B cell (primary cell): ENCODE data around the gene BMPR1A. TPM values are rescaled to one million over a fixed set of nuclear protein-coding genes. Genes with fewer than 3 reads are reported as not detected.

Experiments
- ATAC-seq: fragments of 200-7000 bp; cut with Tn5 transposase; one replicate; pipeline ENCODE4 v1.10.0; 2021; ENCODE audit warnings: low read depth, mild to moderate bottlenecking, moderate number of reproducible peaks, moderate library complexity
- CTCF ChIA-PET: fragments of 350-600 bp; sonication (Branson Sonifier 250); formaldehyde crosslinking; loops from one replicate; lab custom pipeline; 2021; ENCODE audit warnings: antibody characterized with exemption, inconsistent platforms; lab: Charles Lee
- POLR2A ChIA-PET: fragments of 350-600 bp; sonication (Branson Sonifier 250); formaldehyde crosslinking; loops from one replicate; lab custom pipeline; 2021; ENCODE audit warnings: antibody characterized with exemption; lab: Charles Lee
- DNase-seq: peaks from one replicate; pipeline ENCODE4 v3.0.0; 2013
- H2AFZ ChIP-seq: 2 replicates; pipeline ENCODE4 v1.6.1; 2012; ENCODE audit warnings: mild to moderate bottlenecking, low read depth, low read length; ENCODE audit not compliant: insufficient read depth, poor library complexity, severe bottlenecking
- H3K27ac ChIP-seq, 2 donors: 1 replicate in 1 of 2; 2 replicates in 1 of 2; pipeline ENCODE4 v1.5.1; 2012 to 2013; ENCODE audit warnings: low read length in 2 of 2, mild to moderate bottlenecking in 2 of 2, moderate library complexity in 1 of 2
- H3K27me3 ChIP-seq, 4 experiments: fragments of 200-600 bp in 1 of 4; sonication (generic) in 1 of 4; replicated peaks in 1 of 4; 1 replicate in 2 of 4; 2 replicates in 2 of 4; pipeline versions ENCODE4 v1.6.1 to v1.7.0; 2013 to 2016; ENCODE audit warnings: low read length in 3 of 4, mild to moderate bottlenecking in 2 of 4, mixed read lengths in 1 of 4, moderate library complexity in 1 of 4; ENCODE audit not compliant: insufficient read depth in 4 of 4, control insufficient read depth in 3 of 4; ENCODE audit errors: control extremely low read depth in 1 of 4
- H3K36me3 ChIP-seq, 2 experiments: replicated peaks in 1 of 2; 1 replicate in 1 of 2; 2 replicates in 1 of 2; pipeline versions ENCODE4 v1.6.1 to v1.7.1; 2013; ENCODE audit warnings: low read length in 1 of 2; ENCODE audit not compliant: insufficient read depth in 2 of 2, control insufficient read depth in 1 of 2; ENCODE audit errors: control extremely low read depth in 1 of 2, extremely low read depth in 1 of 2
- H3K4me1 ChIP-seq, 2 donors: fragments of 200-600 bp in 1 of 2; sonication (generic) in 1 of 2; 1 replicate in 1 of 2; 2 replicates in 1 of 2; pipeline versions ENCODE4 v1.5.1 to v1.6.1; 2013 to 2017; ENCODE audit warnings: low read length in 2 of 2; ENCODE audit not compliant: control insufficient read depth in 2 of 2, insufficient read depth in 2 of 2
- H3K4me2 ChIP-seq: replicated peaks from 2 replicates; pipeline ENCODE3; 2012; ENCODE audit warnings: mild to moderate bottlenecking, low read depth, low read length; ENCODE audit not compliant: poor library complexity, severe bottlenecking
- H3K4me3 ChIP-seq, 5 experiments: fragments of 200-600 bp in 1 of 5; sonication (generic) in 1 of 5; 1 replicate in 3 of 5; 2 replicates in 2 of 5; pipeline versions ENCODE4 v1.5.1 to v1.7.0; 2011 to 2016; ENCODE audit warnings: low read length in 4 of 5, mild to moderate bottlenecking in 4 of 5, low read depth in 2 of 5, control low read depth in 1 of 5, moderate library complexity in 1 of 5; ENCODE audit not compliant: insufficient read depth in 1 of 5; ENCODE audit errors: control extremely low read depth in 1 of 5, extremely low read depth in 1 of 5
- H3K79me2 ChIP-seq: fragments of 200-600 bp; sonication (generic); one replicate; pipeline ENCODE4 v1.6.0; 2016; ENCODE audit warnings: low read length; ENCODE audit not compliant: control insufficient read depth, insufficient read depth
- H3K9ac ChIP-seq: fragments of 200-600 bp; sonication (generic); 2 replicates; pipeline ENCODE4 v1.6.1; 2017; ENCODE audit warnings: mild to moderate bottlenecking, low read length, moderate library complexity
- H3K9me3 ChIP-seq, 3 donors: one replicate each; pipeline versions ENCODE4 v1.6.1 to v1.7.1; 2013; ENCODE audit warnings: low read length in 2 of 3; ENCODE audit not compliant: control insufficient read depth in 2 of 3, insufficient read depth in 1 of 3; ENCODE audit errors: control extremely low read depth in 1 of 3
- H4K20me1 ChIP-seq: 2 replicates; pipeline ENCODE4 v1.6.0; 2012; ENCODE audit warnings: mild to moderate bottlenecking, low read length; ENCODE audit not compliant: insufficient read depth, control insufficient read depth, poor library complexity, severe bottlenecking
- H3K27ac Mint-ChIP-seq: one replicate; pipeline ENCODE4 v1.8.0; 2021; ENCODE audit warnings: mixed read lengths
- H3K27me3 Mint-ChIP-seq: one replicate; pipeline ENCODE4 v1.8.0; 2021; ENCODE audit warnings: mixed read lengths
- H3K4me1 Mint-ChIP-seq: one replicate; pipeline ENCODE4 v1.8.0; 2021; ENCODE audit warnings: mixed read lengths
- H3K4me3 Mint-ChIP-seq: one replicate; pipeline ENCODE4 v1.8.0; 2021; ENCODE audit warnings: mixed read lengths
- H3K9me3 Mint-ChIP-seq: one replicate; pipeline ENCODE4 v1.8.0; 2022; ENCODE audit warnings: mixed read lengths; ENCODE audit not compliant: insufficient read depth
- CTCF ChIP-seq: fragments of 200-600 bp; IDR thresholded peaks from one replicate; pipeline ENCODE4 v1.8.0; 2022; ENCODE audit warnings: antibody characterized with exemption, mild to moderate bottlenecking
- EZH2 ChIP-seq: IDR thresholded peaks from 2 replicates; pipeline ENCODE4 v1.6.1; 2012; ENCODE audit warnings: borderline replicate concordance, low read depth, mild to moderate bottlenecking, moderate library complexity, low read length; ENCODE audit not compliant: insufficient read depth, poor library complexity, severe bottlenecking
- WGBS: methylation state at CpG from one replicate; pipeline ENCODE4 v1.1.5; 2013; ENCODE audit warnings: missing lambda C conversion rate; ENCODE audit not compliant: insufficient coverage; 5-methylcytosine and 5-hydroxymethylcytosine counted together
- intact Hi-C: fragments of 100-400 bp; cut with micrococcal nuclease; formaldehyde crosslinking; loops from one replicate; pipeline ENCODE4 v1.10.0; 2022
- polyA plus RNA-seq: library from polyadenylated mRNA; depleted of rRNA; stranded (reverse); fragments of >200 nt; gene quantifications from 2 replicates; pipeline ENCODE4 v1.2.3, GENCODE V29; 2012
- total RNA-seq, 2 donors: library from RNA; stranded (reverse); fragments of 120-200 nt in 1 of 2; gene quantifications; 1 replicate in 1 of 2; 2 replicates in 1 of 2; pipeline versions ENCODE4 v1.2.3 to v1.2.4, GENCODE V29; 2013 to 2022

Gene BMPR1A
- total and polyA plus RNA-seq, 2 donors (not counting 1 experiment from before 2014, with no cell fraction given) = 1.9 to 15.1 TPM

- Histone ChIP-seq H3K79me2 (no peaks in the 10 kb centered on the region), H4K20me1 (no peaks in the 10 kb centered on the region), H3K27ac (no peak overlapping the region), H3K4me2 (no peak overlapping the region), H3K9ac (no peak overlapping the region), H3K27me3 (no peaks in the 10 kb centered on the region), H3K4me3 (no peak overlapping the region), H3K36me3 (no peaks in the 10 kb centered on the region), H3K9me3 (peaks cover 0 to 2% (median 0%) of the 10 kb centered on the region in 3 donors), H2AFZ (no peak overlapping the region), H3K4me1 (no peaks in the 10 kb centered on the region)
- intact Hi-C loops = no loop called here
- Mint-ChIP-seq H3K4me3 (no peak overlapping the region), H3K9me3 (peaks cover 4% of the 10 kb centered on the region), H3K27me3 (no peaks in the 10 kb centered on the region), H3K27ac (no peak overlapping the region), H3K4me1 (no peaks in the 10 kb centered on the region)
- POLR2A ChIA-PET = no interaction called here
- no CpG with 5 or more reads among the region's 1 CpG for WGBS
- DNase-seq = no peak
- no peak for ATAC-seq
- TF ChIP-seq EZH2 (no peak), CTCF (no peak)
- CTCF ChIA-PET = no interaction called here
Measured at GRCh38 chr10:86792461-86793167, 36.2 kb downstream of the BMPR1A start.

DNA sequence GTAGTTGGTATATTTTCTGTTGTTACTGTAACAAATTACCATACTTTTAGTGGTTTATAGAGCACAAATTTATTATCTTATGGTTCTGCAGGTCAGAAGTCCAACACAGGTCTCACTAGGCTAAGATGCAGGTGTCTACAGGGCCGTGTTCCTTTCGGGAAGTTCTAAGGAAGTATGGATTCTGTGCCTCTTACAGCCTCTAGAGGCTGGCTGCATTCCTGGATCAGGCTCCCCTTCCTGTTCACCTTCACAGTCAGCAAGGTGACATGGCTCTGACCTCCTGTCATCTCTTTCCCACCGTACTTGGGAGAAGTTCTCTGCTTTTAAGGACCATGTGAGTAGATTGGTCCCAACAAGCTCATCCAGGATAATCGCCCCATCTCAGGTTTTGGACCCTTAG, 37.3 kb downstream of the BMPR1A start:
- Histone ChIP-seq H3K27me3 (no peaks in the 10 kb centered on the region), H2AFZ (no peak overlapping the region), H3K9ac (no peak overlapping the region), H3K4me1 (no peaks in the 10 kb centered on the region), H3K9me3 (no peaks in the 10 kb centered on the region), H3K4me3 (no peak overlapping the region), H3K36me3 (no peaks in the 10 kb centered on the region), H3K4me2 (no peak overlapping the region), H4K20me1 (no peaks in the 10 kb centered on the region), H3K27ac (no peak overlapping the region), H3K79me2 (no peaks in the 10 kb centered on the region)
- Mint-ChIP-seq H3K4me3 (no peak overlapping the region), H3K4me1 (peaks cover 3% of the 10 kb centered on the region), H3K9me3 (peaks cover 3% of the 10 kb centered on the region), H3K27ac (no peak overlapping the region), H3K27me3 (no peaks in the 10 kb centered on the region)
- no peak for TF ChIP-seq CTCF
- no peak for TF ChIP-seq EZH2
- intact Hi-C loops = no loop called here
- DNase-seq = no peak
- ChIA-PET POLR2A (no interaction called here), CTCF (no interaction called here)
- ATAC-seq = no peak
- WGBS = 92% methylated on average over 2 of the region's 4 CpGs
